H1 (cell line): ENCODE results near the gene MYH7B. TPM values are rescaled to one million over a fixed set of nuclear protein-coding genes. Genes with fewer than 3 reads are reported as not detected.

ENCODE experiments used
- CHD7 ChIP-seq: fragments of 300-600 bp; sonication (generic); IDR thresholded peaks from 2 replicates; pipeline ENCODE4 v1.7.1; 2012; ENCODE audit warnings: low read length, moderate library complexity, mild to moderate bottlenecking, inconsistent platforms; ENCODE audit not compliant: insufficient replicate concordance
- EP300 ChIP-seq, 2 experiments: IDR thresholded peaks; 1 replicate in 1 of 2; 2 replicates in 1 of 2; pipeline ENCODE4 v1.6.1; 2011 to 2012; ENCODE audit warnings: low read depth in 2 of 2, low read length in 2 of 2, mild to moderate bottlenecking in 2 of 2, borderline replicate concordance in 1 of 2, inconsistent platforms in 1 of 2, moderate library complexity in 1 of 2
- NRF1 ChIP-seq: IDR thresholded peaks from 2 replicates; pipeline ENCODE4 v1.6.1; 2011; ENCODE audit warnings: mild to moderate bottlenecking, low read depth, low read length, improper control_type of control experiment
- PHF8 ChIP-seq: fragments of 200-600 bp; sonication (generic); conservative IDR thresholded peaks from 2 replicates; pipeline ENCODE4 v1.7.1; 2012; ENCODE audit warnings: low read depth, mild to moderate bottlenecking, inconsistent platforms, low read length, moderate library complexity
- POLR2A ChIP-seq, 2 experiments: IDR thresholded peaks; 1 replicate in 1 of 2; 2 replicates in 1 of 2; pipeline ENCODE4 v1.6.1; 2011; ENCODE audit warnings: low read depth in 2 of 2, low read length in 2 of 2, mild to moderate bottlenecking in 2 of 2; ENCODE audit errors: control extremely low read depth in 1 of 2
- TAF1 ChIP-seq: IDR thresholded peaks from 2 replicates; pipeline ENCODE4 v1.6.1; 2011; ENCODE audit warnings: mild to moderate bottlenecking, low read depth, low read length
- polyA plus RNA-seq, 7 experiments: library from polyadenylated mRNA; depleted of rRNA in 3 of 7; stranded (reverse) in 5 of 7; unstranded in 2 of 7; fragments of >200 nt in 5 of 7; fragments of 200-250 nt in 2 of 7; gene quantifications; 1 replicate in 5 of 7; 2 replicates in 1 of 7; 4 replicates in 1 of 7; pipeline versions ENCODE4 v1.2.1 to v1.2.3, GENCODE V29; 2011 to 2013; ENCODE audit warnings: missing spikeins in 2 of 7, mixed read lengths in 2 of 7
- total RNA-seq: library from RNA; stranded (reverse); fragmentation: NEBNext Ultra II Directional; extraction: Animal tissue kit (Norgen Biotek cat#: 25700); gene quantifications from 2 replicates; pipeline ENCODE4 v1.2.1, GENCODE V29; 2021

MYH7B gene
- total and polyA plus RNA-seq, 2 of the 8 experiments (the other 6 are each of a cell fraction or from before 2014, with no cell fraction given), result 0.15 to 0.30 TPM

GRCh38 chr20:35004051-35004725, 48.5 kb downstream of the MYH7B start (continued):
- TF ChIP-seq CHD7 (no peak), EP300 (IDR thresholded peaks at IDR 0.05; ENCODE audit: borderline replicate concordance in 1 of 2, low read depth in 2 of 2, low read length in 2 of 2) (no peak), PHF8 (no peak), NRF1 (no peak), TAF1 (no peak), POLR2A (IDR thresholded peaks at IDR 0.05; ENCODE audit: control extremely low read depth in 1 of 2, low read depth in 2 of 2, low read length in 2 of 2) (no peak)
